GM19397 (cell line): ENCODE data around the gene TANGO2.

ENCODE experiments used
- ATAC-seq: cut with Tn5 transposase; IDR thresholded peaks from one replicate; pipeline ENCODE4 v1.9.1; 2021; ENCODE audit warnings: mild to moderate bottlenecking, moderate library complexity; ENCODE audit not compliant: unreplicated experiment

The TANGO2 gene

DNA sequence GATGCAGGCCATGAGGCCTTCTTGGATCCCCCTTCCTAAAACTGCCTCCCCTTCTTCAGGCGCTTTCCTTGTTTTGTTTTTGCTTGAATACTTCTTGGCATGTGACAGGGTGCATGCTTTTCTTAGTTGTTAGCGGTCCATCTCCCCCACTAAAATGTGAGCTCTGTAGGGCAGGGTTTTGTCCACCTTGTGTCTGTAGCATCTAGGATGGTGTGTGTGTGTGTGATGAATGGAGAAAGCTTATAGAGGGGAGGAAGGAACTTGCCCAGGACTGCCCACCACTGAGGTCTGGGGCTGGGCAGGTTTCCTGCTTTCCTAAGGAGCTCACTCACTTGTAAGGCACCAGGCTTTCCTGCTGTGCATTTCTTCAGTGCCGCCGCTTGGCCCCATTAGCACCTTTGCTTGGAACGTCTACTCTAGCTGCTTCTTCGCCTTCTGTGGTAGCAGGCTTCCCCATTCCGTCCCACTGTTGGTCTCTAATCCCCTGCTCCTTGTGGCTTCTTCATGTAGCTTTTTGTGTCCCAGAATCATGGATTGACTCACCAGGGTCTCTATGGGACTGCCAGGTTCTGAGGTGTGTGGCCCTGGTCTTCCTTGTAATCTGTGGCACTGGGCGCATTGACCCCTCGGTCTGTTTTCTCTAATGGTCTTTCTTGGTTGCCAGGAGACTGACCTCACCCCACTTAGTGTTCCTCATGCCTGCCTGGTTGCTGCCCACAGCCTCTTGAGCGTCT is 62.4 kb downstream of the TANGO2 start:
- ATAC-seq = no peak

- ATAC-seq = no peak
Observed at GRCh38 chr22:20083891-20084546, 63.1 kb downstream of the TANGO2 start.

DNA sequence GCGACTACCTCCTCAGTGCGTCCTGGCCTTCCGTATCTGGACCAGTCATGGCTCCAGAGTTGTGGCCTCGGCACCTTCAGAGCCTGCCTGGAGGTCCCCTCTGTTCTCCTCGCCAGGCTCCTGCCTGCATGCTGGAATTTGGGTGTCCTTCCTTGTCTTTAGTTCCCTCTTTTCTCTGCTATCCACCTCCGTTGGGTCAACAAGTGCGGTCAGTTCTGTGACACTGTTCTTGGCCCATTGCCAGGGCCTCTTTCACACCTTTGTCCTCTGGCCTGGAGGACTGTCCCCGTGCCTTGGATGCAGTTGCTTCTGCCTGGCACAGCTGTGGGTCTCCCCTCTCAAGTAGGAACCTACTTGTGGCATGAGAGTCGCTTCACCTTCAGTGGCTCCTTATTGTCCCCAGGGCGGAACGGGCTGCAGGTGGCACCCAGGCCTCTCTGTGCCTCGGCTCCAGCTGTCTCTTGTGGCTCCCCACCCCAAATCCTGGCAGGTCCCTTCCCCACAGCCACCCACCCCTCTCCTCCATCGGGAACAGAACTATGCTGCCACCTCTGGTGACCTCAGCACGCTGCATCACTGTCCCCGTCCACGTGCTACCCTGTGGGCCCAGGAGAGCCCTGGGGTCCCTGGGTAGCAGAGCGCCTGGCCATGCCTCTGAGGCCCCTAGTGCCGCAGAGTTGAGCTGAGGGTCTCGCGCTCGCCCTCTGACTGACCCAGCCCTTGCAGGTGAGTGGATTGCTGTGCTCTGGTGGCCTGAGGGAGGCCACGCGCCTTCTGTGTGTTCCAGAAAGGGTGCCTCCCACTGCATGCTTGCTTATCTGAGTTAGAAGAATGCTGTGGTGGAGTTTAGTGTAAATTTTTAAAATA is 63.9 kb downstream of the TANGO2 start:
- no peak for ATAC-seq

DNA sequence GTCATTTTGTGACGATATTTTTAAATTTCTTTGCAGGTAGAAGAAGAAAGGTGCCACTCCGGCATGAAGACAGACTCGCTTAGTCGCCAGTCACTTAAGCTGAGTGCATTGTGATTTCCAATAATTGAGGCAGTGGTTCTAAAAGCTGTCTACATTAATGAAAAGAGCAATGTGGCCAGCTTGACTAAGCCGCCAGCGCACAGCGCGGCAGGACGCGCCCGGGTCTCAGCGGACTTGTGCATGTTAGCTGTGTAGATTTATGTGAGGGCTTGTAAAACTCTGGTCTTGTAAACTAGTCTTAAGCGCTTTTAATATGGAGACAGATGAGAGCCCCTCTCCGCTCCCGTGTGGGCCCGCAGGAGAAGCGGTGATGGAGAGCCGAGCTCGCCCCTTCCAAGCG is 64.7 kb downstream of the TANGO2 start:
- no peak for ATAC-seq

- no peak for ATAC-seq
Observed at GRCh38 chr22:20086101-20086599, 65.2 kb downstream of the TANGO2 start.

DNA sequence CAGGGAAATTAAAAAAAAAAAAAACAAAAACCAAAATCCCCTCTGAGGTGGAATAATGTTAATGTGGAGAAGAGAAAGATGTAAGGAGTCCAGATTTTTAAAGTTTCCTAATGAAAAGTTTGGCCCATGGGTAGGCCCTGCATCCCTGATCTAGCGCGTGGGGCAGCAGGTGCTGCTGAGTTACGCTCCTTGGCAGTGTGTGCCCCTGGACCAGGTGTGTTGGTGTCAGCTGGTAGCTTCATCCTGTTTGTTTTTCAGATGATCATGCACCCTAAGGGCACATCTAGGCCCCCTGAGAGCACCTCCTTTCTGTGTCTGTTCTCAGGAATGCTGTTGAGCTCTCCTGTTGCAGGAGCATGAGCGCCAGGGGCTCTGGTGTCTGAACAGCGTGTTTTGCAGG is 65.9 kb downstream of the TANGO2 start:
- ATAC-seq = no peak

DNA sequence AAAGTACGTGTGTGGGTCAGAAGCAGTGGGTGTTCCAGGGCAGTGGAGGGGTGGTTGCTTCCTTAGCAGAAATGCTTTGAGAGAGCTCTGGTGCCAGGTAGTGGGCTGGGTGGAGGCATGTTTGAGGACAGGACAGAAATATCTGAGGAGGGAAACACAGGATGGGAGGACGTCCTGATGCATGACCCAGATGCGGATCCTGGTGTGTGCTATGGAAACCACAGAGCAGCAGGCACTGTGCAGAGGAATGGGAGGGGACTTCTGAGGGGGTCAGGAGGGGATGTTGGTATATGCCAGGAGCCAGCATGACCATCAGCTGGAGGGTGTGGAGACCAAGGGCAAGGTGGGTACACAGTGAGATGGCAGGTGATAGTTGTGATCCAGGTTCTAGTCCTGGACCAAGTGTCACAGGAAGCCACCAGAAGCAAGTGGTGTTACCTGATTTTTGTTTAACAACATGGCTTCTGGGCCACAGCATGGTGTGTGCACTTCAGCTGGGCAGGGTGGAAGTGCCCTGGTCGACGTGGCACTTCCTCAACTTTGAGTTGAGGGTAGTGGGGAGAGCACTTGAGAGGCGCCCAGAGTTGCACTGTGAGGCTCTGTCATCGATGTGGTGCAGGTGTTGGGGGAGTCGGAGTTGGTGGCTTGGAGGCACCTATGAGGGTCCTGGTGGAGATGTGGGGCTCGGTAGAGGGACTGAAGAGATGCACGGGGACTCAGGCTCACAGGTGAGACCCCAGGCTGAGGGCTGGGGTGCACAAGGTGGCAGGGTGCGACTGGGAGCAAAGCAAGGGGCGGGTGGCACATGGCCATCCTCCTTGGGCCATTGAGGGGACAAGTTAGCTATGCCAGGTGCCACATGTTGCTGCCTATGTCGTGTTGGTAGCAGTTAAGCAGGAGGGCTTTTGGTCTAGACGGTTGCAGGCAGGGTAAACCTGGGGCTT is 66.7 kb downstream of the TANGO2 start:
- ATAC-seq = no peak

DNA sequence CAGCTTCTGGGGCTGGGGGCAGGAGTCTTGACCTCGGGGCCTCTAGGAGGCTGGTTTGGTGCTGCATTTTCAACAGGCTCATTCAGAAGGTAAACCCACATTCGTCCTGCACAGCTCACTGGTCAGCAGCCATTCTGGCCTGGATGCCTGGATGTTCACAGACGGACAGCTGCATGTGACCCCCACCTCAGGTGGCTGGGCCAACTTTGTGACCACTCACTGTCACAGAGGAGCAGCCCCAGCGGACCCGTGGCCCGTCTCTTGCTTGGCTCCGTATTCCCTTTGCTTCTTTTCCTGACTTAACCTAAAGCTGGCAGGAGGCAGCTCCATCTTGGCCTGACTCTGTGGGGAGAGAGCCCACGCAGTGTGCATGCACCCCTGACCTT is 67.3 kb downstream of the TANGO2 start:
- no peak for ATAC-seq

DNA sequence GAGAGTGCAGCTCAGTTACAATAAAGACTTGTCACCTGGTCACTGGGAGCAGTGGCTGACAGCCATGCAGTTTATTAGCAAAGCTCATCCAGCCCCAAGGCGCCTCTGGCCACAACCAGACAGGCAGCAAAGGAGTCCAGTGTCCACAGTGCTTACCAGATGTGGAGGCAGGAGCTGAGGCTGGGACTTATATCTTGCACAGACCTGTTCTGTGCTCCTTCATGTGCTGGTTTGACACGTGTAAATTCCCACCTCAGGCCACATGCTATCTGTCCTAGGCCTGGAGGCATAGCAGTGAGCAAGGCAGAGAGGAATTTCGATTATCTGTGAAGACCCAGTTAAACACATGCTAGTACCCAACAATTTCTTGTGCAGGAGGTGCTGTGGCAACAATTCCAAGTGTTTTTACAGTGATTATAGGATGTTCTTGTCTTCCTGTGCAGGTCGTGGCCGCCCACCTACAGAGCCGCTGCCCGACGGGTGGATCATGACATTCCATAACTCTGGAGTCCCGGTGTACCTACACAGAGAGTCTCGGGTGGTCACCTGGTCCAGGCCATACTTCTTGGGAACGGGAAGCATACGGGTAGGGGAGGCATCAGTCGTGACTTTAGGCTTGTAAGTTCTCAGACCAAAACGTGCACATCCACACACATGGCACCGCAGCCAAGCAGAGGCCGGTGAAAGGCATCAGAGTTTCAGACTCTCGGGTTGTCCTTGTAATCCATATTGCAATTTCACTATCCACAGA is 68.5 kb downstream of the TANGO2 start:
- no peak for ATAC-seq

GRCh38 chr22:20089977-20090729 is 69.2 kb downstream of the TANGO2 start:
- ATAC-seq = no peak

- no peak for ATAC-seq
Observed at GRCh38 chr22:20090730-20091240, 69.9 kb downstream of the TANGO2 start.

GRCh38 chr22:20091690-20092476 is 71.0 kb downstream of the TANGO2 start:
- ATAC-seq = no peak

DNA sequence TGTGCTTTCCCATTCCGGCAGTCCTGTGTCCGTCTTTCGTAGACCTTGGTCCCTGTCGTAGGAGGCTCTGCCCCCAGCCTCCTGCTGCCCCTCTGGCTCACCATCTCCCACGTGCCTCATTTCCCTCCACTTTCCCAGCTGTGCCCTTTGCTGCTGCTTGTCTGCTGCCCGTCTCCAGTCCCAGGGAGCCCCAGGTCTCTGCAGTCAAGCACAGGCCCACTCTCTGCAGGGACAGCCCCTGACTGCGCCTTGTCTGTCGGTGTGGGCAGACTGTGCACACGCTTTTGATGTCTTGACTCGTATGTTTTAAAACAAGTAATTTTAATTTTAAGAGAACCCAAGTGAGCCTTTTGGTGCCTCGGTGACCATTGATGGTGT is 71.6 kb downstream of the TANGO2 start:
- ATAC-seq = no peak

DNA sequence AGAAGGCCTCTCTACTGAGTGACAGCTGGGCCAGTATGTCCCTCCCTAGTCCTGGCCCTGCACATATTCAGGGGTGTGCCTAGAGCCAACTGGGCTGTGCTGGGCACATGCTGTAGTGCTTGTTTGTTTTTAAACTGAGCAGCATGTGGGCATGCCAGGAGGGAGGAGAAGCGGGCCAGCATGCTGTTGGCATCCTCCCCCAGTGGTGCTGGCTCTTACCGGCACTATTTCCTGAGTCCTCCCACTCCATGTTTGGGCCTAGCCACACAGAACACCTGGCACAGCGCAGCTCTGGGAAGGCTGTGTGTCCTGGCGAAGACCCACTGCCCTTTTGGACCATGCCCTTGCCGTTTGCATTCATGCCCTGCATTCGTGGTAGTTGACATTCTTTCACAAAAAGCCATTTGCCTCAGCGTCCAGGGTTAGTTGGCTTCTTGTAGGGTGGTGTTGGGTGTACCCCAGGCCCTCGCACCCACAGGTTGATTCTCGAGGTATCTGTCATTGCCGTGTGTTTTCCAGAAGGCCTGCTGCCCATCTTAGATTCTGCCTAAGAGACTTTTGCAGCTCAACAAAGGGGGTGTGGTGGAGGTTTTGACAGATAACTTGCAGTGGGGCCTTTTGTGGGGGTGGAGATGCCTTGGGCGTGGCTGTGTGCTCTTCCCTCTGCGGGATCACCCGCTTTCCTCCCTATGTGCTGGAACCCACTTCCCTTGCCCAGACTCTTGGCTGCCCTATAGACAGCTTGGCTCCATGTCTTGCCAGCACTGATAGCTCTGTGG is 72.7 kb downstream of the TANGO2 start:
- no peak for ATAC-seq

GRCh38 chr22:20094197-20094807 is 73.4 kb downstream of the TANGO2 start:
- ATAC-seq = no peak

- no peak for ATAC-seq
Observed at GRCh38 chr22:20095521-20095920, 74.6 kb downstream of the TANGO2 start.
